SK-N-SH treated with all-trans-retinoic acid at 6 μM for 48 hours (cell line): ENCODE measurements around the gene OR51A4.

Source experiments
- ATAC-seq: fragments of 200-7000 bp; cut with Tn5 transposase; 3 replicates; pipeline ENCODE4 v1.9.1; 2020; ENCODE audit warnings: mild to moderate bottlenecking, moderate library complexity
- ARNTL ChIP-seq: fragments of 450-650 bp; formaldehyde crosslinking; IDR thresholded peaks from 2 replicates; pipeline ENCODE4 v1.5.0; 2020; ENCODE audit warnings: low read depth, mild to moderate bottlenecking, moderate library complexity, borderline replicate concordance
- BACH2 ChIP-seq: fragments of 250-450 bp; sonication (Bioruptor Pico); IDR thresholded peaks from 2 replicates; pipeline ENCODE4 v1.9.0; 2021; ENCODE audit warnings: mild to moderate bottlenecking, borderline replicate concordance
- CREB5 ChIP-seq: fragments of 250-450 bp; sonication (Bioruptor Pico); IDR thresholded peaks from 2 replicates; pipeline ENCODE4 v1.5.1; 2020; ENCODE audit warnings: low read depth, mild to moderate bottlenecking, moderate library complexity
- CSDC2 ChIP-seq: fragments of 250-450 bp; sonication (Bioruptor Pico); IDR thresholded peaks from 2 replicates; pipeline ENCODE4 v1.5.0; 2020; ENCODE audit warnings: mild to moderate bottlenecking, moderate library complexity
- ESRRG ChIP-seq: fragments of 250-450 bp; sonication (Bioruptor Pico); IDR thresholded peaks from 2 replicates; pipeline ENCODE4 v1.6.1; 2021; ENCODE audit warnings: mild to moderate bottlenecking
- GLIS3 ChIP-seq: fragments of 250-450 bp; sonication (Bioruptor Pico); IDR thresholded peaks from 2 replicates; pipeline ENCODE4 v1.5.0; 2020; ENCODE audit warnings: mild to moderate bottlenecking, moderate library complexity
- ISL1 ChIP-seq: fragments of 250-450 bp; sonication (Bioruptor Pico); IDR thresholded peaks from 2 replicates; pipeline ENCODE4 v2.1.2; 2022; ENCODE audit warnings: mild to moderate bottlenecking, moderate library complexity
- OSR1 ChIP-seq: fragments of 250-450 bp; sonication (Bioruptor Pico); IDR thresholded peaks from 2 replicates; pipeline ENCODE4 v1.8.0; 2022; ENCODE audit warnings: moderate library complexity, mild to moderate bottlenecking, inconsistent platforms
- POU6F1 ChIP-seq: fragments of 250-450 bp; sonication (Bioruptor Pico); IDR thresholded peaks from 2 replicates; pipeline ENCODE4 v1.8.0; 2021; ENCODE audit warnings: low read depth, mild to moderate bottlenecking, moderate library complexity, borderline replicate concordance
- PPARA ChIP-seq: fragments of 250-450 bp; sonication (Bioruptor Pico); IDR thresholded peaks from 2 replicates; pipeline ENCODE4 v1.5.0; 2020; ENCODE audit warnings: mild to moderate bottlenecking, borderline replicate concordance
- RARB ChIP-seq: fragments of 250-450 bp; sonication (Bioruptor Pico); IDR thresholded peaks from 2 replicates; pipeline ENCODE4 v1.8.0; 2021; ENCODE audit warnings: mild to moderate bottlenecking, moderate library complexity
- SNAI2 ChIP-seq: fragments of 250-450 bp; sonication (Bioruptor Pico); IDR thresholded peaks from 2 replicates; pipeline ENCODE4 v1.5.0; 2020; ENCODE audit warnings: mild to moderate bottlenecking, moderate library complexity
- TCF4 ChIP-seq: fragments of 250-450 bp; sonication (Bioruptor Pico); IDR thresholded peaks from 2 replicates; pipeline ENCODE4 v1.8.0; 2021; ENCODE audit warnings: mild to moderate bottlenecking, moderate library complexity, borderline replicate concordance
- TOX ChIP-seq: fragments of 250-450 bp; sonication (Bioruptor Pico); IDR thresholded peaks from 2 replicates; pipeline ENCODE4 v1.8.0; 2021; ENCODE audit warnings: mild to moderate bottlenecking, moderate library complexity, borderline replicate concordance
- TSHZ2 ChIP-seq: fragments of 250-450 bp; sonication (Bioruptor Pico); IDR thresholded peaks from 2 replicates; pipeline ENCODE4 v1.5.0; 2020; ENCODE audit warnings: mild to moderate bottlenecking, moderate library complexity
- ZC3H10 ChIP-seq: fragments of 250-450 bp; sonication (Bioruptor Pico); IDR thresholded peaks from 2 replicates; pipeline ENCODE4 v1.5.1; 2021; ENCODE audit warnings: mild to moderate bottlenecking, moderate library complexity
- ZFP3 ChIP-seq: fragments of 250-450 bp; sonication (Bioruptor Pico); IDR thresholded peaks from 2 replicates; pipeline ENCODE4 v1.5.0; 2020; ENCODE audit warnings: mild to moderate bottlenecking, moderate library complexity
- ZFP30 ChIP-seq: fragments of 450-650 bp; formaldehyde crosslinking; IDR thresholded peaks from 2 replicates; pipeline ENCODE4 v1.5.0; 2022; ENCODE audit warnings: mild to moderate bottlenecking, moderate library complexity
- ZNF565 ChIP-seq: fragments of 450-650 bp; formaldehyde crosslinking; conservative IDR thresholded peaks from 2 replicates; pipeline ENCODE4 v1.5.0; 2020; ENCODE audit warnings: low read depth, mild to moderate bottlenecking, moderate library complexity
- ZNF70 ChIP-seq: fragments of 450-650 bp; formaldehyde crosslinking; IDR thresholded peaks from 2 replicates; pipeline ENCODE4 v1.5.0; 2020; ENCODE audit warnings: mild to moderate bottlenecking, moderate library complexity
- TF ChIP-seq, protein P1 (sequence below): fragments of 250-450 bp; sonication (Bioruptor Pico); IDR thresholded peaks from 2 replicates; pipeline ENCODE4 v1.5.1; 2021; ENCODE audit warnings: mild to moderate bottlenecking, moderate library complexity
- TF ChIP-seq, protein P2 (sequence below): fragments of 250-450 bp; sonication (Bioruptor Pico); IDR thresholded peaks from 2 replicates; pipeline ENCODE4 v1.8.0; 2020; ENCODE audit warnings: mild to moderate bottlenecking, moderate library complexity, borderline replicate concordance

OR51A4 gene

DNA sequence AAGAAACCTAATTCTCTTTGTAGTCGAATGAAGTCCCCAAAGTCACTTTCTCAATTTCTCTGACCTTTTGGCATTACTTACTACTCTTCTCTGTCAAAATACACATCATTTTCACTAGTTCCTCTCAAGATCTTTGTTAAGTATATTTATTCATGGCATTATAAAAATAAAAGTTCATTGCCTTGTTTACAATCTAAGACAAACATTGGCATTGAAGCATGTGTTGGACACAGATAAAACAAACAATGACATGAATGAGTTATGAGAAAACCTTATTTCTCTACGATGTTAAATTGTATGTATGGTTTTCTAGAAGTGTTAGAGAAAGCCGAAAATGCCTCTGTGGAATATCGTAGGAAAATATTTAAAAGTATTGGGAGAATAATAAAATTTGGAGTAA, 14.7 kb downstream of the OR51A4 start:
- ATAC-seq = no peak
- TF ChIP-seq PPARA (CRISPR knock-in tag) = no peak
- TF ChIP-seq ARNTL (CRISPR knock-in tag) = no peak
- TF ChIP-seq OSR1 (CRISPR knock-in tag) = no peak
- no peak for TF ChIP-seq ZNF70 (CRISPR knock-in tag)
- TF ChIP-seq POU6F1 (CRISPR knock-in tag) = no peak
- no peak for TF ChIP-seq CREB5 (CRISPR knock-in tag)
- TF ChIP-seq, protein P1, sequence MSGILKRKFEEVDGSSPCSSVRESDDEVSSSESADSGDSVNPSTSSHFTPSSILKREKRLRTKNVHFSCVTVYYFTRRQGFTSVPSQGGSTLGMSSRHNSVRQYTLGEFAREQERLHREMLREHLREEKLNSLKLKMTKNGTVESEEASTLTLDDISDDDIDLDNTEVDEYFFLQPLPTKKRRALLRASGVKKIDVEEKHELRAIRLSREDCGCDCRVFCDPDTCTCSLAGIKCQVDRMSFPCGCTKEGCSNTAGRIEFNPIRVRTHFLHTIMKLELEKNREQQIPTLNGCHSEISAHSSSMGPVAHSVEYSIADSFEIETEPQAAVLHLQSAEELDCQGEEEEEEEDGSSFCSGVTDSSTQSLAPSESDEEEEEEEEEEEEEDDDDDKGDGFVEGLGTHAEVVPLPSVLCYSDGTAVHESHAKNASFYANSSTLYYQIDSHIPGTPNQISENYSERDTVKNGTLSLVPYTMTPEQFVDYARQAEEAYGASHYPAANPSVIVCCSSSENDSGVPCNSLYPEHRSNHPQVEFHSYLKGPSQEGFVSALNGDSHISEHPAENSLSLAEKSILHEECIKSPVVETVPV (CRISPR knock-in tag) = no peak
- TF ChIP-seq ZFP3 (CRISPR knock-in tag) = no peak
- no peak for TF ChIP-seq TCF4 (CRISPR knock-in tag)
- no peak for TF ChIP-seq ZFP30 (CRISPR knock-in tag)
- TF ChIP-seq TOX (CRISPR knock-in tag) = no peak
- TF ChIP-seq ESRRG (CRISPR knock-in tag) = no peak
- no peak for TF ChIP-seq CSDC2 (CRISPR knock-in tag)

DNA sequence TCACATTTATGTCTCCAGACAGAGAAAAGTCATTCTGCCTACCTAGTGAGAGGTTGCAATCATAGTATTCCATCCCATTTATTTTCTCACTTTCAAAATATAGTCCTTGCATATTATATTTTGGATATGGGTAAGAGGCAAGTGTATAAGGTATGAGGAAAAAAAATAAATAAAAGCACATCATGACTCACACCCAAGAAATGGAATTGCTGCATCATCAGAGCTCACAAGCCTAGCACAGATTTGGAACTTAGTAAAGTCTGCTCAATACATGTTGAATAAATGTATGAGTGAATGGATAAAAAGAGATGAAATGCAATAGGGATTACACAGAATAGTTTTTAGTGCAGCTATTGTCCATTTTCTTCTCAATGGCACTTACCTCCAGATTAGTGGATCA, 20.8 kb downstream of the OR51A4 start:
- no peak for TF ChIP-seq SNAI2 (CRISPR knock-in tag)
- TF ChIP-seq BACH2 = no peak
- no peak for TF ChIP-seq ESRRG (CRISPR knock-in tag)
- no peak for TF ChIP-seq ZFP3 (CRISPR knock-in tag)
- TF ChIP-seq ISL1 (CRISPR knock-in tag) = no peak
- TF ChIP-seq RARB (CRISPR knock-in tag) = no peak
- TF ChIP-seq GLIS3 (CRISPR knock-in tag) = no peak
- no peak for TF ChIP-seq ZFP30 (CRISPR knock-in tag)
- no peak for TF ChIP-seq TOX (CRISPR knock-in tag)
- TF ChIP-seq ZNF565 (CRISPR knock-in tag) = no peak
- TF ChIP-seq, protein P1 (CRISPR knock-in tag) = no peak
- no peak for TF ChIP-seq ZC3H10 (CRISPR knock-in tag)
- no peak for TF ChIP-seq TSHZ2
- no peak for TF ChIP-seq POU6F1 (CRISPR knock-in tag)
- TF ChIP-seq, protein P2, sequence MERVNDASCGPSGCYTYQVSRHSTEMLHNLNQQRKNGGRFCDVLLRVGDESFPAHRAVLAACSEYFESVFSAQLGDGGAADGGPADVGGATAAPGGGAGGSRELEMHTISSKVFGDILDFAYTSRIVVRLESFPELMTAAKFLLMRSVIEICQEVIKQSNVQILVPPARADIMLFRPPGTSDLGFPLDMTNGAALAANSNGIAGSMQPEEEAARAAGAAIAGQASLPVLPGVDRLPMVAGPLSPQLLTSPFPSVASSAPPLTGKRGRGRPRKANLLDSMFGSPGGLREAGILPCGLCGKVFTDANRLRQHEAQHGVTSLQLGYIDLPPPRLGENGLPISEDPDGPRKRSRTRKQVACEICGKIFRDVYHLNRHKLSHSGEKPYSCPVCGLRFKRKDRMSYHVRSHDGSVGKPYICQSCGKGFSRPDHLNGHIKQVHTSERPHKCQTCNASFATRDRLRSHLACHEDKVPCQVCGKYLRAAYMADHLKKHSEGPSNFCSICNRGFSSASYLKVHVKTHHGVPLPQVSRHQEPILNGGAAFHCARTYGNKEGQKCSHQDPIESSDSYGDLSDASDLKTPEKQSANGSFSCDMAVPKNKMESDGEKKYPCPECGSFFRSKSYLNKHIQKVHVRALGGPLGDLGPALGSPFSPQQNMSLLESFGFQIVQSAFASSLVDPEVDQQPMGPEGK (CRISPR knock-in tag) = no peak
- TF ChIP-seq TCF4 (CRISPR knock-in tag) = no peak
- ATAC-seq = no peak
